OCI-LY7 (cell line): ENCODE results near the gene ANKLE1. TPM values are rescaled to one million over a fixed set of nuclear protein-coding genes. Genes with fewer than 3 reads are reported as not detected.

Experiments used
- BruUV-seq: library from RNA; stranded (reverse); fragments of 400-500 nt; replicated peaks from 2 replicates; lab custom pipeline; 2021; lab: Mats Ljungman, UMichigan
- CTCF ChIA-PET: fragments of 300-600 bp; sonication (Branson Sonifier 250); formaldehyde crosslinking; loops from one replicate; lab custom pipeline; 2022; ENCODE audit warnings: antibody characterized with exemption; ENCODE audit not compliant: unreplicated experiment; lab: Charles Lee
- POLR2A ChIA-PET: fragments of 300-600 bp; sonication (Branson Sonifier 250); formaldehyde crosslinking; loops from one replicate; lab custom pipeline; 2022; ENCODE audit warnings: antibody characterized with exemption; lab: Charles Lee
- DNase-seq: peaks from one replicate; pipeline ENCODE4 v3.0.0-alpha.2; 2015; ENCODE audit warnings: low spot score
- H2AFZ ChIP-seq: fragments of 200-600 bp; sonication (generic), shearing (Covaris generic); 2 replicates; pipeline ENCODE4 v1.6.1; 2014; ENCODE audit warnings: mild to moderate bottlenecking, antibody characterized with exemption, low read length, moderate library complexity
- H3K27ac ChIP-seq: fragments of 200-600 bp; sonication (generic); 2 replicates; pipeline ENCODE4 v1.5.1; 2014; ENCODE audit warnings: mixed run types, low read depth, mild to moderate bottlenecking, moderate library complexity, low read length, inconsistent platforms; ENCODE audit not compliant: poor library complexity, severe bottlenecking
- H3K36me3 ChIP-seq: fragments of 200-600 bp; sonication (generic); 2 replicates; pipeline ENCODE4 v1.6.1; 2014; ENCODE audit warnings: mild to moderate bottlenecking, antibody characterized with exemption, low read length, moderate library complexity, mixed read lengths; ENCODE audit not compliant: insufficient read depth
- H3K4me1 ChIP-seq: fragments of 200-600 bp; sonication (generic); 2 replicates; pipeline ENCODE4 v1.5.1; 2014; ENCODE audit warnings: mild to moderate bottlenecking, low read length; ENCODE audit not compliant: insufficient read depth, poor library complexity, severe bottlenecking
- H3K4me2 ChIP-seq: fragments of 200-600 bp; sonication (generic); 2 replicates; pipeline ENCODE4 v1.6.1; 2014; ENCODE audit warnings: mild to moderate bottlenecking, low read length
- H3K4me3 ChIP-seq: fragments of 200-600 bp; sonication (generic); 2 replicates; pipeline ENCODE4 v1.5.1; 2014; ENCODE audit warnings: mild to moderate bottlenecking, low read depth, low read length; ENCODE audit not compliant: poor library complexity, severe bottlenecking
- H3K79me2 ChIP-seq: fragments of 200-600 bp; sonication (generic); 2 replicates; pipeline ENCODE4 v1.6.1; 2016; ENCODE audit warnings: low read depth, mild to moderate bottlenecking, low read length, moderate library complexity, mixed read lengths; ENCODE audit not compliant: insufficient read depth
- H3K9me2 ChIP-seq: fragments of 200-600 bp; sonication (generic); 2 replicates; pipeline ENCODE4 v1.6.1; 2016; ENCODE audit warnings: mild to moderate bottlenecking, low read length, mixed read lengths; ENCODE audit not compliant: insufficient read depth
- H3K9me3 ChIP-seq: fragments of 200-600 bp; sonication (generic); 2 replicates; pipeline ENCODE4 v1.6.1; 2014; ENCODE audit warnings: mild to moderate bottlenecking, mixed run types, low read length, mixed read lengths
- H4K20me1 ChIP-seq: fragments of 200-600 bp; sonication (generic); 2 replicates; pipeline ENCODE4 v1.6.1; 2014; ENCODE audit warnings: mild to moderate bottlenecking, antibody characterized with exemption, low read length, moderate library complexity, mixed read lengths; ENCODE audit not compliant: insufficient read depth
- EZH2phosphoT487 ChIP-seq: fragments of 200-600 bp; sonication (generic); IDR thresholded peaks from 2 replicates; pipeline ENCODE4 v1.6.1; 2018; ENCODE audit warnings: low read depth, borderline replicate concordance, mild to moderate bottlenecking, mixed run types, antibody characterized with exemption, low read length, moderate library complexity, mixed read lengths
- intact Hi-C: fragments of 100-400 bp; cut with micrococcal nuclease; formaldehyde crosslinking; loops from one replicate; pipeline ENCODE4 v1.10.0; 2022; ENCODE audit not compliant: unreplicated experiment
- total RNA-seq, 2 experiments: library from RNA; depleted of rRNA in 1 of 2; stranded (reverse); fragments of >200 nt in 1 of 2; shearing (Covaris generic) in 1 of 2; gene quantifications; 2 replicates each; pipeline ENCODE4 v1.2.3, GENCODE V29; 2014 to 2022
- TF ChIP-seq, protein P1 (sequence below): fragments of 200-600 bp; sonication (generic); conservative IDR thresholded peaks from 2 replicates; pipeline ENCODE4 v1.5.1; 2014; ENCODE audit warnings: mild to moderate bottlenecking, antibody characterized with exemption, low read length, moderate library complexity, mixed read lengths

ANKLE1 gene
- total RNA-seq, 2 experiments from 2014 or later: 45.1 to 59.4 TPM

DNA sequence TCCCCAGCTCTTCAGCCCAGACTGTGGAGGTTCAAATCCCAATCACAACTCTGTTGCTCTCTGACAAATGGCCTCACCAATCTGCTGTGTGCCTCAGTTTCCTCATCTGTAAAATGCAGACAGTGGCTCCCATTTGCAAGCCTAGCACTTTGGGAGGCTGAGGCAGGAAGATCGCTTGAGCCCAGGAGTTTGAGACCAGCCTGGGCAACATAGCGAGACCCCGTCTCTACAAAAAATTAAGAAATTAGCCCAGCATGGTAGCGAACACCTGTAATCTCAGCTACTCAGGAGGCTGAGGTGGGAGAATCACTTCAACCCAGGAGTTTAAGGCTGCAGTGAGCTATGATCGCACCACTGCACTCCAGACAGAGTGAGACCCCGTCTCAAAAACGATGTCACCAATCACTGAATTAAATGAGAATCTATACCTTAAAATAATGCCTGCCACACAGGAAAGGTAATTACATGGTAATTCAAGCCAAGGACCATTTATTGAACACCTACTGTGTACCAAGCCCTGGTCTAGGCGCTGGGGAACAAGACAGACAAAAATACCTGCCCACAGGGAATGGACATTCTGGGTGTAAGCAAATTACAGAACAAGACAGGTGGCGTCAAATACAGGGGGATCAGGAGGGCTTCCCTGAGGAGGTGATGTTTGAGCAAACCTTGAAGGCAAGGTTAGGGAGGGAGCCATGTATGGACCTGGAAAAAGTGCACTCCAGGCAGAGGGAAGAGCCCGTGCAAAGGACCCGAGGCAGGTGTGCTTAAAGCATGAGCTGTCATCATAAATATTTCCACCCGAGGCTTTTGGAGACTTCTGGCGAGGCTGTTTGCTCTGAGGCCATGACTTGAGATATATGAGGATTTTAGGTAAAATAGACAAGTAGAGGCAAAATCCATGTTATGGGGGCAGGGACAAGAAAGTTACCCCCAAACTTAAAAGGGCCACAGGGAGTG lies 43.7 kb upstream of the ANKLE1 start:
- Histone ChIP-seq H3K4me1 (peaks cover 41% of the 10 kb centered on the region), H3K4me3 (no peak overlapping the region), H3K79me2 (peaks cover 17% of the 10 kb centered on the region; the same call in 1 of the 2 replicates), H3K36me3 (peaks cover 22% of the 10 kb centered on the region; the same call in 1 of the 2 replicates), H2AFZ (no peak overlapping the region), H3K27ac (no peak overlapping the region), H3K4me2 (no peak overlapping the region), H3K9me2 (no peaks in the 10 kb centered on the region), H3K9me3 (no peaks in the 10 kb centered on the region), H4K20me1 (no peaks in the 10 kb centered on the region)
- TF ChIP-seq, protein P1, sequence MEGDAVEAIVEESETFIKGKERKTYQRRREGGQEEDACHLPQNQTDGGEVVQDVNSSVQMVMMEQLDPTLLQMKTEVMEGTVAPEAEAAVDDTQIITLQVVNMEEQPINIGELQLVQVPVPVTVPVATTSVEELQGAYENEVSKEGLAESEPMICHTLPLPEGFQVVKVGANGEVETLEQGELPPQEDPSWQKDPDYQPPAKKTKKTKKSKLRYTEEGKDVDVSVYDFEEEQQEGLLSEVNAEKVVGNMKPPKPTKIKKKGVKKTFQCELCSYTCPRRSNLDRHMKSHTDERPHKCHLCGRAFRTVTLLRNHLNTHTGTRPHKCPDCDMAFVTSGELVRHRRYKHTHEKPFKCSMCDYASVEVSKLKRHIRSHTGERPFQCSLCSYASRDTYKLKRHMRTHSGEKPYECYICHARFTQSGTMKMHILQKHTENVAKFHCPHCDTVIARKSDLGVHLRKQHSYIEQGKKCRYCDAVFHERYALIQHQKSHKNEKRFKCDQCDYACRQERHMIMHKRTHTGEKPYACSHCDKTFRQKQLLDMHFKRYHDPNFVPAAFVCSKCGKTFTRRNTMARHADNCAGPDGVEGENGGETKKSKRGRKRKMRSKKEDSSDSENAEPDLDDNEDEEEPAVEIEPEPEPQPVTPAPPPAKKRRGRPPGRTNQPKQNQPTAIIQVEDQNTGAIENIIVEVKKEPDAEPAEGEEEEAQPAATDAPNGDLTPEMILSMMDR: no peak
- TF ChIP-seq EZH2phosphoT487: no peak
- DNase-seq: no peak
- ChIA-PET CTCF (interaction anchor here (0.6 kb wide), 1 partner anchor 44 kb away, joined by 3 read pairs; no protein-coding TSS in a partner anchor), POLR2A (interaction anchor here (0.5 to 0.7 kb wide), 3 partner anchors 115 to 605 kb away, joined by 3 to 5 read pairs (median 4); no protein-coding TSS in a partner anchor)
- intact Hi-C loops: no loop called here
- BruUV-seq: no TSS peak

DNA sequence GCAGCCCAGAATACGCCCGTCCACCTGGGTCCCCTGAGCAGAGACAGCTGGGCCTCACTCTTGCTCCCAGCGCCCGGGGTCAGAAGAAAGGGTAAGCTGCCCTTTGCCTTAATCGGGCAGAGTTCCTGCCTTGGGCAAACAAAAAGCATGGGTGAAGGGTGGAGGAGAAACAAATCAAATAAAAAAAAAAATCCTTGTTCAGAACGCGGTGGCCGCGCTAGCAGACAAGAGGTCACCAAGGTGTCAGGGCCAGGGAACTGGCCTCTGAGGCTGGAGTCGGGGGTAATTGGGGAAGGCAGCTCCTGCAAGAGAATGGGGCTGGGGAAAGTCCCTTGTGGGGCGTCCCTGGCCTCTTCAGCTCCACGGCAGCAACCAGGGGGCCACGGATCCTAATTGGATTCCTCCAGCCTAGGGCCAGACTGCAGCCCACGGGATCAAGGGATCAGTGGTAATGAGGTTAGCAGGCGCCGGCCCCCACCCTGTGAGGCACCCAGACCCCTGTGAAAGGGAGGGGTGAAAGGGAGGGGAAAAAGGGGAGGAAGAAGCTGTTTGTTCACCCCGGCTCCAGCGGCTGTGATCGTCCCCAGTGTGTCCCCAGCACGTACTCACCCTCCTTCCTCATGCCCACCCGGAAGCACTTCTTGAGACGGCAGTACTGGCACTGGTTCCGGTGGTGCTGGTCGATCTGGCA lies 41.5 kb upstream of the ANKLE1 start:
- no peak overlapping the region for H3K4me3 ChIP-seq
- no peak for DNase-seq
- ChIA-PET POLR2A (interaction anchor here (0.7 kb wide), 1 partner anchor 13 kb away, joined by 4 read pairs; no protein-coding TSS in a partner anchor), CTCF (no interaction called here)
- BruUV-seq: no TSS peak
- H3K27ac ChIP-seq: no peak overlapping the region
- intact Hi-C loops: loop anchor here (10.0 kb wide), 1 partner anchor 345 kb away; no protein-coding TSS in a partner anchor
- peaks cover 23% of the 10 kb centered on the region; the same call in 1 of the 2 replicates for H3K79me2 ChIP-seq
- H3K4me2 ChIP-seq: no peak overlapping the region
- TF ChIP-seq, protein P1: no peak
- TF ChIP-seq EZH2phosphoT487: no peak
- peaks cover 9% of the 10 kb centered on the region; the same call in 1 of the 2 replicates for H3K36me3 ChIP-seq
- H4K20me1 ChIP-seq: no peaks in the 10 kb centered on the region
- H2AFZ ChIP-seq: no peak overlapping the region
- H3K9me3 ChIP-seq: no peaks in the 10 kb centered on the region
- no peaks in the 10 kb centered on the region for H3K9me2 ChIP-seq
- H3K4me1 ChIP-seq: peaks cover 45% of the 10 kb centered on the region
